ENCODE results near the gene SCIMP. TPM values are rescaled to one million over a fixed set of nuclear protein-coding genes. Genes with fewer than 3 reads are reported as not detected.
"Not testable (repeated sequence)": the region's sequence is repeated elsewhere in the genome, so short reads cannot be mapped to it uniquely, and the experiment has no call there.

The SCIMP gene
- total RNA-seq, 1 donor = 5.5 TPM

- Histone ChIP-seq H3K4me1 (ENCODE audit: insufficient read depth, low read length) (peaks cover 13% of the 10 kb centered on the region), H3K9me3 (ENCODE audit: low read depth, low read length) (no peaks in the 10 kb centered on the region), H3K27me3 (ENCODE audit: insufficient read depth, low read length) (no peaks in the 10 kb centered on the region), H3K4me3 (ENCODE audit: low read length) (no peak overlapping the region)
Measured at GRCh38 chr17:5249615-5250014, 15.0 kb upstream of the SCIMP start.

- H3K27me3 ChIP-seq (ENCODE audit: insufficient read depth, low read length) = no peaks in the 10 kb centered on the region
- H3K9me3 ChIP-seq (ENCODE audit: low read depth, low read length) = no peaks in the 10 kb centered on the region
- H3K4me1 ChIP-seq (ENCODE audit: insufficient read depth, low read length) = peaks cover 9% of the 10 kb centered on the region
- H3K4me3 ChIP-seq (ENCODE audit: low read length) = no peak overlapping the region
Measured at GRCh38 chr17:5248821-5249479, 14.3 kb upstream of the SCIMP start.

DNA sequence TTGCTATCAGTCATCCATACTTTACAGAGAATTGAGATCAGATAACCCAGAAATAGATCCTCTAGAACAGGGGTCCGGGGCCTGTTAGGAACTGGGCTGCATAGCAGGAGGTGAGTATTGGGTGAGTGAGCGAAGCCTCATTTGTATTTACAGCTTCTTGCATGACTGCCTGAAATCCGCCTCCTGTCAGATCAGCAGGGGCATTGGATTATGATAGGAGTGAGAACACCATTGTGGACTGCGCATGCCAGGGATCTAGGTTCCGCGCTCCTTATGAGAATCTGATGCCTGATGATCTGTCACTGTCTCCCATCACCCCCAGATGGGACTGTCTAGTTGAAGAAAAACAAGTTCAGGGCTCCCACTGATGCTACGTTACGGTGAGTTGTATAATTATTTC is 13.0 kb upstream of the SCIMP start:
- no peaks in the 10 kb centered on the region for H3K27me3 ChIP-seq (ENCODE audit: insufficient read depth, low read length)
- H3K4me1 ChIP-seq (ENCODE audit: insufficient read depth, low read length) = peaks cover 17% of the 10 kb centered on the region
- H3K9me3 ChIP-seq (ENCODE audit: low read depth, low read length) = no peaks in the 10 kb centered on the region
- no peak overlapping the region for H3K4me3 ChIP-seq (ENCODE audit: low read length)

DNA sequence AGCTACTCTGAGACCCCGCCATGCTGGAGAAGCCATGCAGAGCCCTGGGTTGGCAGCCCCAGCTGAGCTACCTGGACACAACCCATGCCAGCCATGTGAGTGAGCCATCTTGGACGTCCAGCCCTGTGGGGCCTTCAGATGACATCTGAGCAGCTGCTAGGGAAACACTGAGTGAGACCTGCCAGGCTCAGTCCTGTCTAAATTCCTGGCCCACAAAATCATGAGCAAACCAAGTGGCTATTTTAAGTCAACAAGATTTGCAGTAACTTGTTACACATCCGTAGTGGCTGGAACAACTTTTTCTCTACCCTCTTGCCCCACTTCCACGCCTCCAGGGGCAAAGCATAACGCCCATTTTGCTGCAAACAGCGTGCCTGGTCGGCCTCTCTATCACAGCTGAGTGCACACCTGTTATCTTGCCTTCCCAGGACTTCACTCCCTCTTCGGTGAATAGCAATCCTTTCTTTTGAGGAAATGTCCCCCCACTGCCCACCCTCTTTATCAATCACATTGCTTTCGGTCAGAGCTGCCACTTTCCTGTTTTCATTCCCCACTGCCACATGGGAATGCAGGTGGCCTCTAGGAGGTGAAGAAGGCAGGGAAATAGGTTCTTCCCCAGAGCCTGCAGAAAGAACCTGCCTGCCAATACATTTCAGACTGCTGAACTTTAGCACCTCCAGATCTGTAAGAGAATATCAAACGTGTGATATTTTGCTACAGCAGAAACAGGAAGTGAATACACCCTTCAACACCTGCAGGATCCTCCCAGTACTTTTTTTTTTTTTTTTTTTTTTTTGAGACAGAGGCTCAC is 7.4 kb upstream of the SCIMP start:
- peaks cover 39% of the 10 kb centered on the region for H3K4me1 ChIP-seq (ENCODE audit: insufficient read depth, low read length)
- no peaks in the 10 kb centered on the region for H3K27me3 ChIP-seq (ENCODE audit: insufficient read depth, low read length)
- no peak overlapping the region for H3K4me3 ChIP-seq (ENCODE audit: low read length)
- no peaks in the 10 kb centered on the region for H3K9me3 ChIP-seq (ENCODE audit: low read depth, low read length)

DNA sequence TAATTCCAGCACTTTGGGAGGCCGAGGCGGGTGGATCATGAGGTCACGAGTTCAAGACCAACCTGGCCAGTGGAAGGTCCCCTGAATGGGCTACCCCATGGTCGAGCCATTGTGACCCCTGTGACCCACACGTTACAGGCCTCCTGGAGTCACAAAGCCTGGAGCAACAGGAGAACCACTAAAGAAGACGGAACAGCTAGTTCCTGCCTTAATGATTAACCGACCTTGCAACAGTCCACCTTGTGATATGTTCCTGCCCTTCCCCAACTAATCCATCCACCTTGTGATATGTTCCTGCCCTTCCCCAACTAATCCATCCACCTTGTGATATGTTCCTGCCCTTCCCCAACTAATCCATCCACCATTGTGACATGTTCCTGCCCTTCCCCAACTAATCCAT is 5.1 kb upstream of the SCIMP start:
- H3K4me3 ChIP-seq (ENCODE audit: low read length); H3K9me3 ChIP-seq (ENCODE audit: low read depth, low read length); H3K27me3 ChIP-seq (ENCODE audit: insufficient read depth, low read length): not testable (repeated sequence)
- peaks cover 60% of the 10 kb centered on the region for H3K4me1 ChIP-seq (ENCODE audit: insufficient read depth, low read length)

DNA sequence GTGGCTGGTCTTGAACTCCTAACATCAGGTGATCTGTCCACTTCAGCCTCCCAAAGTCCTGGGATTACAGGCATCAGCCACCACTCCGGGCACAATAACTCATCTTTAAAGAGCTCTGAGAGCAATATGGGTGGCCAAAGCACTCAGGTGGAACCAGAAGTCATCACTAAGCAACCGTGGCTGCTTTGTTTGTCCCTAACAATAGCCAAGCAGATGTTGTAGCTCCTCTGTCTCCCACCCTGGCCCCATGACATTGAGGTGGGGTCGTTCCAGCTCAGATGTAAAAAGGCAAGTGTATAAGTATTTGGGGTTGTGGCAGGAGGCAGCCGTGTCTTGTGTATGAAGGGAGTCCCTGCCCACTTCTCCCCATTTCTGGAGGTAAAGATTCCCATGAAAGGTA is 3.7 kb upstream of the SCIMP start:
- Histone ChIP-seq H3K4me1 (ENCODE audit: insufficient read depth, low read length) (peaks cover 73% of the 10 kb centered on the region), H3K27me3 (ENCODE audit: insufficient read depth, low read length) (no peaks in the 10 kb centered on the region), H3K4me3 (ENCODE audit: low read length) (no peak overlapping the region), H3K9me3 (ENCODE audit: low read depth, low read length) (no peaks in the 10 kb centered on the region)

- Histone ChIP-seq H3K4me3 (ENCODE audit: low read length) (no peak overlapping the region), H3K9me3 (ENCODE audit: low read depth, low read length) (no peaks in the 10 kb centered on the region), H3K4me1 (ENCODE audit: insufficient read depth, low read length) (peaks cover 73% of the 10 kb centered on the region), H3K27me3 (ENCODE audit: insufficient read depth, low read length) (no peaks in the 10 kb centered on the region)
Measured at GRCh38 chr17:5237541-5238016, 2.9 kb upstream of the SCIMP start.

DNA sequence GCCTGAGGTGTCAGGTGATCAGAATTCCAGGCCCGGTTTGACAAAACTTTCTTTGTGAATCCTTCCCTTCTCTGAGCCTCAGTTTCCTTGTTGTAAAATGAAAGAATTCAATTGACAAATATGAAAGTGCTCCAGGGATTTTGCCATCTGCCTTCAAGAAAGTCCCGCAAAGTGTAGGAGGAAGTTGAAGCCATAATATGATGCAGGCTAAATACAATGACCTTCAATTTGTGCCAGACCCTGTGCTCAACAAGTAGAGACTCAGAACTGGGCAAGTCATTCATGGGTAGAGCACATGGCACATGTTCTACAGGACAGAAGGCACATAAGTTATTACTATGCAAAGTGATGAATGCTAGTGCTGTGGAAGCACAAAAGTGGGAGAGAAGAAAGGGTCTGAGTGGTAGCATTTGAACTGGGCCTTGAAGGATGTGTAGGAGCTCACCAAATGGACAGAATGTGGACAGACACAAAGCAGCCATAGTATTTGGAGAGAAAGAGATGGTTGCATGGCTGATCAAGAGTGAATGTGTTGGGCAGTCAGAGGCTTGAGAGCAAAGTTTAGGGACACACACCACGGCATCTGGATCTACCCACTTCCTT is 2.4 kb upstream of the SCIMP start:
- Histone ChIP-seq H3K4me3 (ENCODE audit: low read length) (no peak overlapping the region), H3K9me3 (ENCODE audit: low read depth, low read length) (no peaks in the 10 kb centered on the region), H3K4me1 (ENCODE audit: insufficient read depth, low read length) (peaks cover 73% of the 10 kb centered on the region), H3K27me3 (ENCODE audit: insufficient read depth, low read length) (no peaks in the 10 kb centered on the region)

DNA sequence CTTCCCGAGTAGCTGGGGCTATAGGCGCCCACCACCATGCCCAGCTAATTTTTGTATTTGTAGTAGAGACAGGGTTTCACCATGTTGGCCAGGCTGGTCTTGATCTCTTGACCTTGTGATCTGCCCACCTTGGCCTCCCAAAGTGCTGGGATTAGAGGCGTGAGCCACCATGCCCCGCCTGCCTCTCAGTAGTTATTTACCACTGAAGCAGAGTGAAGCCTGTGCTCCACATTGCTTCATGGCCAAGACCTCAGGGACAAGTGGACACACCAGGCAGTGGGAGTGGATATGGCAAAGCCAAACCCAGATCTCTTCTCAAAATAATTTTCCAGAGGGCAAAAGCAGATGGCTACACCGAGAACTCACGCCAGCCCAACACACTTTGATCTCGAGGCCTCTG is 1.2 kb downstream of the SCIMP start:
- H3K27me3 ChIP-seq (ENCODE audit: insufficient read depth, low read length); H3K9me3 ChIP-seq (ENCODE audit: low read depth, low read length): not testable (repeated sequence)
- H3K4me1 ChIP-seq (ENCODE audit: insufficient read depth, low read length) = peaks cover 96% of the 10 kb centered on the region
- H3K4me3 ChIP-seq (ENCODE audit: low read length) = peak overlapping the region; percentile 47

DNA sequence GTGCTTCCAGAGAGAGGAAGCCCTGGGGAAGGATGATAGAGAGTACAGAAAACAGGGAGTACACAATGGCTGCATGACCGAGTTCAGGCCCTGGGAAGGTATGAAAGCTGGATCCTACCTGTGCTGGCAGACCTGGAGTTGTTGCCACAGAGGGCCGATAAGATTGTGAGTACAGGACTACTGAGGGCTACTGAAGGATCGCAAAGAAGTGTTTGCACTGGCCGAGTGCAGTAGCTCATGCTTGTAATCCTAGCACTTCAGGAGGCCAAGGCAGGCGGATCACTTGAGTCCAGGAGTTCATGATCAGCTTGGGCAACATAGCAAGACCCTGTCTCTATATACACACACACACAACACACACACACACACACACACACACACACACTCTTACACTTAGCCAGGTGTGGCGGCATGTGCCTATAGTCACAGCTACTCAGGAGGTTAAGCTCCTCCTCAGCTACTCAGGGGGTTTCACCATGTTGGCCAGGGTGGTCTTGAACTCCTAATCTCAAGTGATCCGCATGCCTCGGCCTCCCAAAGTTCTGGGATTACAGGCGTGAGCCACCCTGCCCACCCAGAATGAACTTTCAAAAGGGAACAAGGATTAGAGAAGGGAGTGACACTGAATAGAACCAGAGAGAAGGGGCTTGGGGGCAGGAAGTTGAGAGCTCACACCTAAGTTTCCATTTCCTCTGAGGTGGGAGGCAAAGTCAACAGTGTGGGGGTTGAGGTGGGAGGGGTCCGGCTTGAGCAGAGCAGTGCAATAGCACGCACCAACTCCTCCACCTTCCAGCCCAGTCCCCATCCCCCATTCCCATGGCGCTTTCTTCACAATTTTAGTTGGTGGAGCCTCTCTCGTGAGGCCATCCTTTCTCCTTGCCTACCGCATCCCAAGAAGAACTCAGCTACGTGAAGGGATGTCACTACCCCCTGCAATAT is 7.5 kb downstream of the SCIMP start:
- no peaks in the 10 kb centered on the region for H3K9me3 ChIP-seq (ENCODE audit: low read depth, low read length)
- H3K4me1 ChIP-seq (ENCODE audit: insufficient read depth, low read length) = peaks cover 95% of the 10 kb centered on the region
- no peak overlapping the region for H3K4me3 ChIP-seq (ENCODE audit: low read length)
- H3K27me3 ChIP-seq (ENCODE audit: insufficient read depth, low read length) = no peaks in the 10 kb centered on the region

GRCh38 chr17:5225668-5226457 is 8.8 kb downstream of the SCIMP start:
- no peaks in the 10 kb centered on the region for H3K27me3 ChIP-seq (ENCODE audit: insufficient read depth, low read length)
- H3K4me3 ChIP-seq (ENCODE audit: low read length) = no peak overlapping the region
- no peaks in the 10 kb centered on the region for H3K9me3 ChIP-seq (ENCODE audit: low read depth, low read length)
- peaks cover 95% of the 10 kb centered on the region for H3K4me1 ChIP-seq (ENCODE audit: insufficient read depth, low read length)

- H3K4me1 ChIP-seq (ENCODE audit: insufficient read depth, low read length) = peaks cover 59% of the 10 kb centered on the region
- not testable (repeated sequence) for H3K27me3 ChIP-seq (ENCODE audit: insufficient read depth, low read length); H3K4me3 ChIP-seq (ENCODE audit: low read length); H3K9me3 ChIP-seq (ENCODE audit: low read depth, low read length)
Measured at GRCh38 chr17:5221912-5222311, 12.7 kb downstream of the SCIMP start.

GRCh38 chr17:5220074-5220473 is 14.6 kb downstream of the SCIMP start:
- no peaks in the 10 kb centered on the region for H3K27me3 ChIP-seq (ENCODE audit: insufficient read depth, low read length)
- H3K4me1 ChIP-seq (ENCODE audit: insufficient read depth, low read length) = peaks cover 41% of the 10 kb centered on the region
- H3K4me3 ChIP-seq (ENCODE audit: low read length) = no peak overlapping the region
- H3K9me3 ChIP-seq (ENCODE audit: low read depth, low read length) = no peaks in the 10 kb centered on the region

- Histone ChIP-seq H3K9me3 (ENCODE audit: low read depth, low read length) (no peaks in the 10 kb centered on the region), H3K27me3 (ENCODE audit: insufficient read depth, low read length) (no peaks in the 10 kb centered on the region), H3K4me3 (ENCODE audit: low read length) (no peak overlapping the region), H3K4me1 (ENCODE audit: insufficient read depth, low read length) (peaks cover 35% of the 10 kb centered on the region)
Measured at GRCh38 chr17:5219536-5219935, 15.1 kb downstream of the SCIMP start.
